H9 (cell line): ENCODE data around the gene APOBEC3B. TPM values are rescaled to one million over a fixed set of nuclear protein-coding genes. Genes with fewer than 3 reads are reported as not detected.

Experiments used
- DNase-seq: peaks from one replicate; pipeline ENCODE4 v3.0.0-alpha.2; 2017
- H2AFZ ChIP-seq: one replicate; pipeline ENCODE4 v1.6.1; 2013; ENCODE audit warnings: mild to moderate bottlenecking, low read length, control low read depth, moderate library complexity
- H2AK5ac ChIP-seq: 2 replicates; pipeline ENCODE4 v1.6.1; 2013; ENCODE audit warnings: low read length, control low read depth, mixed read lengths; ENCODE audit not compliant: insufficient read length
- H2BK120ac ChIP-seq: one replicate; pipeline ENCODE4 v1.6.1; 2013; ENCODE audit warnings: low read depth, mild to moderate bottlenecking, low read length, control low read depth, inconsistent platforms; ENCODE audit not compliant: poor library complexity, severe bottlenecking
- H2BK12ac ChIP-seq: 2 replicates; pipeline ENCODE4 v1.6.1; 2013; ENCODE audit warnings: low read length, control low read depth, mixed read lengths, low read depth; ENCODE audit not compliant: insufficient read length
- H2BK15ac ChIP-seq: 2 replicates; pipeline ENCODE4 v1.6.1; 2013; ENCODE audit warnings: low read depth, low read length, control low read depth
- H2BK20ac ChIP-seq: one replicate; pipeline ENCODE4 v1.6.1; 2013; ENCODE audit warnings: low read depth, mild to moderate bottlenecking, low read length, control low read depth, inconsistent platforms; ENCODE audit not compliant: poor library complexity, severe bottlenecking
- H2BK5ac ChIP-seq: 2 replicates; pipeline ENCODE4 v1.6.1; 2013; ENCODE audit warnings: low read length, control low read depth, mixed read lengths; ENCODE audit not compliant: insufficient read length
- H3K14ac ChIP-seq: 2 replicates; pipeline ENCODE4 v1.6.1; 2013; ENCODE audit warnings: low read length, control low read depth; ENCODE audit not compliant: insufficient read depth
- H3K18ac ChIP-seq: 2 replicates; pipeline ENCODE4 v1.6.1; 2013; ENCODE audit warnings: low read depth, mild to moderate bottlenecking, mixed read lengths, low read length, control low read depth; ENCODE audit not compliant: insufficient read length
- H3K23ac ChIP-seq: 2 replicates; pipeline ENCODE4 v1.6.1; 2013; ENCODE audit warnings: low read length, control low read depth, mixed read lengths, low read depth; ENCODE audit not compliant: insufficient read length
- H3K23me2 ChIP-seq: 2 replicates; pipeline ENCODE4 v1.6.1; 2013; ENCODE audit warnings: low read depth, mild to moderate bottlenecking, mixed read lengths, low read length, control low read depth; ENCODE audit not compliant: insufficient read length, poor library complexity, severe bottlenecking
- H3K27ac ChIP-seq: 2 replicates; pipeline ENCODE4 v1.5.1; 2013; ENCODE audit warnings: low read length, control low read depth, mixed read lengths, low read depth; ENCODE audit not compliant: insufficient read length
- H3K27me3 ChIP-seq: 2 replicates; pipeline ENCODE4 v1.6.1; 2013; ENCODE audit warnings: low read length, control low read depth, inconsistent platforms; ENCODE audit not compliant: insufficient read depth
- H3K4ac ChIP-seq: 2 replicates; pipeline ENCODE4 v1.6.1; 2013; ENCODE audit warnings: low read depth, mild to moderate bottlenecking, control low read depth, inconsistent platforms, low read length, moderate library complexity
- H3K4me1 ChIP-seq: 2 replicates; pipeline ENCODE4 v1.6.1; 2013; ENCODE audit warnings: low read length, control low read depth, inconsistent platforms; ENCODE audit not compliant: insufficient read depth
- H3K4me2 ChIP-seq: 2 replicates; pipeline ENCODE4 v1.6.1; 2013; ENCODE audit warnings: low read length, control low read depth, mixed read lengths; ENCODE audit not compliant: insufficient read length, insufficient read depth
- H3K56ac ChIP-seq: 2 replicates; pipeline ENCODE4 v1.6.1; 2013; ENCODE audit warnings: low read depth, mild to moderate bottlenecking, mixed read lengths, low read length, control low read depth; ENCODE audit not compliant: insufficient read length
- H3K79me1 ChIP-seq: 2 replicates; pipeline ENCODE4 v1.6.1; 2013; ENCODE audit warnings: low read depth, mild to moderate bottlenecking, moderate library complexity, low read length, control low read depth, inconsistent platforms; ENCODE audit not compliant: insufficient read depth, poor library complexity, severe bottlenecking
- H3K79me2 ChIP-seq: 2 replicates; pipeline ENCODE4 v1.6.1; 2013; ENCODE audit warnings: low read length, control low read depth, inconsistent platforms; ENCODE audit not compliant: insufficient read depth
- H3K9ac ChIP-seq: 2 replicates; pipeline ENCODE4 v1.6.1; 2013; ENCODE audit warnings: low read length, control low read depth, mixed read lengths; ENCODE audit not compliant: insufficient read length; ENCODE audit errors: extremely low read depth
- H3K9me3 ChIP-seq: one replicate; pipeline ENCODE4 v1.6.1; 2013; ENCODE audit warnings: low read depth, low read length, inconsistent platforms; ENCODE audit not compliant: control insufficient read depth
- H3T11ph ChIP-seq: one replicate; pipeline ENCODE4 v1.6.1; 2013; ENCODE audit warnings: mild to moderate bottlenecking, low read length, control low read depth, inconsistent platforms
- H4K20me1 ChIP-seq: one replicate; pipeline ENCODE4 v1.6.1; 2013; ENCODE audit not compliant: control insufficient read depth, insufficient read length, insufficient read depth
- H4K5ac ChIP-seq: 2 replicates; pipeline ENCODE4 v1.6.1; 2013; ENCODE audit warnings: low read depth, mild to moderate bottlenecking, mixed read lengths, low read length, control low read depth; ENCODE audit not compliant: insufficient read length
- H4K8ac ChIP-seq: replicated peaks from 2 replicates; pipeline ENCODE4 v1.6.1; 2013; ENCODE audit warnings: low read length, control low read depth, mixed read lengths, low read depth; ENCODE audit not compliant: insufficient read length
- H4K91ac ChIP-seq: 2 replicates; pipeline ENCODE4 v1.6.1; 2013; ENCODE audit warnings: low read depth, mild to moderate bottlenecking, moderate library complexity, mixed read lengths, low read length, control low read depth; ENCODE audit not compliant: insufficient read length
- H3K27ac Mint-ChIP-seq, 3 experiments: 2 replicates in 2 of 3; 3 replicates in 1 of 3; pipeline ENCODE4 v1.8.0; 2020 to 2021; ENCODE audit warnings: mixed read lengths in 3 of 3, mild to moderate bottlenecking in 1 of 3, moderate library complexity in 1 of 3
- H3K27me3 Mint-ChIP-seq: 2 replicates; pipeline ENCODE4 v1.8.0; 2021; ENCODE audit warnings: low read depth, mild to moderate bottlenecking, moderate library complexity, mixed read lengths
- H3K36me3 Mint-ChIP-seq, 3 experiments: 2 replicates in 2 of 3; 3 replicates in 1 of 3; pipeline ENCODE4 v1.8.0; 2020 to 2021; ENCODE audit warnings: low read depth in 3 of 3, mixed read lengths in 3 of 3; ENCODE audit not compliant: insufficient read depth in 1 of 3
- H3K4me1 Mint-ChIP-seq, 2 experiments: 2 replicates each; pipeline ENCODE4 v1.8.0; 2020; ENCODE audit warnings: mixed read lengths in 2 of 2
- H3K4me3 Mint-ChIP-seq, 2 experiments: 2 replicates in 1 of 2; 3 replicates in 1 of 2; pipeline ENCODE4 v1.8.0; 2020 to 2021; ENCODE audit warnings: mild to moderate bottlenecking in 2 of 2, mixed read lengths in 2 of 2, moderate library complexity in 1 of 2
- H3K9me3 Mint-ChIP-seq, 2 experiments: 2 replicates in 1 of 2; 3 replicates in 1 of 2; pipeline ENCODE4 v1.8.0; 2020; ENCODE audit warnings: mild to moderate bottlenecking in 2 of 2, mixed read lengths in 2 of 2, moderate library complexity in 1 of 2
- CTCF ChIP-seq: fragments of 200-600 bp; sonication (generic); conservative IDR thresholded peaks from 3 replicates; pipeline ENCODE4 v1.8.0; 2021; ENCODE audit warnings: antibody characterized with exemption, mild to moderate bottlenecking
- WGBS: extraction: QIAGEN DNeasy Blood & Tissue Kit; methylation state at CpG from one replicate; pipeline ENCODE4 v1.1.7; 2013; ENCODE audit warnings: missing lambda C conversion rate, low lambda C conversion rate, mixed read lengths; ENCODE audit not compliant: insufficient read length; ENCODE audit errors: extremely low coverage; 5-methylcytosine and 5-hydroxymethylcytosine counted together
- total RNA-seq: library from RNA; stranded (reverse); gene quantifications from 2 replicates; pipeline ENCODE4 v1.2.1, GENCODE V29; 2021

APOBEC3B gene
- total RNA-seq, 1 experiment from 2014 or later: 29.0 TPM

GRCh38 chr22:38953091-38953490 lies 29.1 kb upstream of the APOBEC3B start:
- H3K23ac ChIP-seq: no peak overlapping the region
- no peak overlapping the region for H3T11ph ChIP-seq
- H3K27me3 ChIP-seq: no peaks in the 10 kb centered on the region
- no peak overlapping the region for H2BK5ac ChIP-seq
- no peaks in the 10 kb centered on the region for H3K23me2 ChIP-seq
- H3K27ac Mint-ChIP-seq: no peak overlapping the region; a peak in 1 of 7 replicates
- no peak overlapping the region for H2BK120ac ChIP-seq
- H3K4me3 Mint-ChIP-seq: no peak overlapping the region
- no peak overlapping the region for H3K4ac ChIP-seq
- no peak overlapping the region for H3K9ac ChIP-seq
- no peak overlapping the region for H2AK5ac ChIP-seq
- H2AFZ ChIP-seq: no peak overlapping the region
- H3K56ac ChIP-seq: no peak overlapping the region
- H4K5ac ChIP-seq: no peak overlapping the region
- no peak overlapping the region for H4K91ac ChIP-seq
- H4K20me1 ChIP-seq: no peaks in the 10 kb centered on the region
- peaks cover 3 to 7% of the 10 kb centered on the region in 2 experiments; a peak in 3 of 4 replicates for H3K4me1 Mint-ChIP-seq
- H2BK20ac ChIP-seq: no peak overlapping the region
- no peak overlapping the region for H3K4me2 ChIP-seq
- no peak overlapping the region for H4K8ac ChIP-seq
- no peaks in the 10 kb centered on the region for H3K9me3 ChIP-seq
- H3K18ac ChIP-seq: no peak overlapping the region
- no peak overlapping the region for H3K27ac ChIP-seq
- H2BK15ac ChIP-seq: no peak overlapping the region
- H3K14ac ChIP-seq: no peak overlapping the region
- whole genome bisulfite sequencing: no CpG with 5 or more reads among the region's 8 CpGs
- no peak overlapping the region for H2BK12ac ChIP-seq
- H3K36me3 Mint-ChIP-seq: no peaks in the 10 kb centered on the region
- no peak for DNase-seq
- peaks cover 19% of the 10 kb centered on the region for H3K27me3 Mint-ChIP-seq
- no peaks in the 10 kb centered on the region for H3K79me2 ChIP-seq
- H3K9me3 Mint-ChIP-seq: no peaks in the 10 kb centered on the region; a peak in 1 of 5 replicates
- no peak for TF ChIP-seq CTCF
- H3K79me1 ChIP-seq: no peaks in the 10 kb centered on the region
- no peaks in the 10 kb centered on the region for H3K4me1 ChIP-seq
